HEK293 (cell line): Measurements from ENCODE around the gene CDIPT.

Source experiments
- BCL11A ChIP-seq: fragments of 450-650 bp; formaldehyde crosslinking; IDR thresholded peaks from 2 replicates; pipeline ENCODE4 v1.5.1; 2016; ENCODE audit warnings: low read depth, missing biosample characterization, missing genetic modification characterization
- SP7 ChIP-seq: fragments of 450-650 bp; formaldehyde crosslinking; IDR thresholded peaks from 2 replicates; pipeline ENCODE4 v1.5.1; 2016; ENCODE audit warnings: missing biosample characterization, missing genetic modification characterization
- TCF7L2 ChIP-seq: IDR thresholded peaks from 2 replicates; pipeline ENCODE4 v1.6.1; 2011; ENCODE audit warnings: low read depth, mild to moderate bottlenecking, inconsistent platforms, low read length, moderate library complexity, borderline replicate concordance
- ZFP37 ChIP-seq: fragments of 450-650 bp; formaldehyde crosslinking; IDR thresholded peaks from 2 replicates; pipeline ENCODE4 v1.5.1; 2016; ENCODE audit warnings: missing biosample characterization, missing genetic modification characterization
- ZNF501 ChIP-seq: fragments of 450-650 bp; formaldehyde crosslinking; IDR thresholded peaks from 2 replicates; pipeline ENCODE4 v1.5.1; 2016; ENCODE audit warnings: missing biosample characterization, missing genetic modification characterization
- ZNF530 ChIP-seq: fragments of 450-650 bp; formaldehyde crosslinking; IDR thresholded peaks from 2 replicates; pipeline ENCODE4 v1.5.1; 2016; ENCODE audit warnings: low read depth, missing biosample characterization, missing genetic modification characterization
- TF ChIP-seq, protein P1 (sequence below): fragments of 450-650 bp; formaldehyde crosslinking; IDR thresholded peaks from 2 replicates; pipeline ENCODE4 v1.5.1; 2016; ENCODE audit warnings: missing biosample characterization, missing genetic modification characterization

DNA sequence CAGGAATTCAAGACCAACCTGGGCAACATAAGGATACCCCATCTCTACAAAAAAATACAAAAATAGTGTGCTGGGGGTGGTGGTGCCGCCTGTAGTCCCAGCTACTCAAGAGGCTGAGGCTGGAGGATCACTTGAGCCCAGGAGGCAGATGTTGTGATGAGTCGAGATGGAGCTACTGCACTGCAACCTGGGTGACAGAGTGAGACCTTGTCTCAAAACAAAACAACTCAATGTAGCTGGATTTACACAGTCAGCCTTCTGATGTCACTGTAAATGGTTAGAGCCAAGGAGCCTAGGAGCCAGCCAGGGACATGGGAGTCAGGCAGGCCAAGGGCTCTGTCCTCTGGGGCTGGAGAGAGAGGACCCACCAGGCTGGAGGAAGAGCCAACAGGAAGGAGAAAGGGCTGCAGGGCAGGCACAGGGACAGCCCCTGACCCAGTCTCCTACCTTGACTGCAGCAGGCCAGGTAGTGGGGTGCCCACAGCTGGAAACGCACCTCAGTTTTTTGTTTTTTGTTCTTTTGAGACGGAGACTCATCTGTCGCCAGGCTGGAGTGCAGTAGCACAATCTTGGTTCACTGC, 8.4 kb downstream of the CDIPT start:
- TF ChIP-seq ZFP37 (no peak), SP7 (tag by site-specific recombination) (no peak), ZNF530 (no peak), TCF7L2 (no peak), BCL11A (tag by site-specific recombination) (no peak), ZNF501 (tag by site-specific recombination) (no peak)
- TF ChIP-seq, protein P1, sequence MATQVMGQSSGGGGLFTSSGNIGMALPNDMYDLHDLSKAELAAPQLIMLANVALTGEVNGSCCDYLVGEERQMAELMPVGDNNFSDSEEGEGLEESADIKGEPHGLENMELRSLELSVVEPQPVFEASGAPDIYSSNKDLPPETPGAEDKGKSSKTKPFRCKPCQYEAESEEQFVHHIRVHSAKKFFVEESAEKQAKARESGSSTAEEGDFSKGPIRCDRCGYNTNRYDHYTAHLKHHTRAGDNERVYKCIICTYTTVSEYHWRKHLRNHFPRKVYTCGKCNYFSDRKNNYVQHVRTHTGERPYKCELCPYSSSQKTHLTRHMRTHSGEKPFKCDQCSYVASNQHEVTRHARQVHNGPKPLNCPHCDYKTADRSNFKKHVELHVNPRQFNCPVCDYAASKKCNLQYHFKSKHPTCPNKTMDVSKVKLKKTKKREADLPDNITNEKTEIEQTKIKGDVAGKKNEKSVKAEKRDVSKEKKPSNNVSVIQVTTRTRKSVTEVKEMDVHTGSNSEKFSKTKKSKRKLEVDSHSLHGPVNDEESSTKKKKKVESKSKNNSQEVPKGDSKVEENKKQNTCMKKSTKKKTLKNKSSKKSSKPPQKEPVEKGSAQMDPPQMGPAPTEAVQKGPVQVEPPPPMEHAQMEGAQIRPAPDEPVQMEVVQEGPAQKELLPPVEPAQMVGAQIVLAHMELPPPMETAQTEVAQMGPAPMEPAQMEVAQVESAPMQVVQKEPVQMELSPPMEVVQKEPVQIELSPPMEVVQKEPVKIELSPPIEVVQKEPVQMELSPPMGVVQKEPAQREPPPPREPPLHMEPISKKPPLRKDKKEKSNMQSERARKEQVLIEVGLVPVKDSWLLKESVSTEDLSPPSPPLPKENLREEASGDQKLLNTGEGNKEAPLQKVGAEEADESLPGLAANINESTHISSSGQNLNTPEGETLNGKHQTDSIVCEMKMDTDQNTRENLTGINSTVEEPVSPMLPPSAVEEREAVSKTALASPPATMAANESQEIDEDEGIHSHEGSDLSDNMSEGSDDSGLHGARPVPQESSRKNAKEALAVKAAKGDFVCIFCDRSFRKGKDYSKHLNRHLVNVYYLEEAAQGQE (tag by site-specific recombination) = no peak
